AG04449 (cell line): Measurements from ENCODE around the gene SLC37A1.

ENCODE experiments used
- CTCF ChIA-PET: fragments of 350-600 bp; formaldehyde crosslinking; extraction: SDS; loops from one replicate; lab custom pipeline; 2021; ENCODE audit warnings: antibody characterized with exemption; lab: Yijun Ruan, JAX
- POLR2A ChIA-PET: fragments of 400-600, 350-600 bp; formaldehyde crosslinking; extraction: SDS; loops from one replicate; lab custom pipeline; 2020; ENCODE audit warnings: antibody characterized with exemption, inconsistent platforms; lab: Yijun Ruan, JAX
- DNase-seq: peaks from one replicate; pipeline ENCODE4 v3.0.0-alpha.2; 2010; ENCODE audit warnings: low read depth, low spot score
- H3K4me3 ChIP-seq: 2 replicates; pipeline ENCODE4 v1.5.1; 2011; ENCODE audit warnings: low read depth, mild to moderate bottlenecking, control low read depth, low read length
- CTCF ChIP-seq: IDR thresholded peaks from one replicate; pipeline ENCODE4 v1.5.1; 2011; ENCODE audit warnings: mild to moderate bottlenecking, moderate library complexity, low read length, control low read depth, inconsistent platforms; ENCODE audit not compliant: insufficient read depth; ENCODE audit errors: missing control alignments

Gene SLC37A1

GRCh38 chr21:42476388-42477331 lies 37.0 kb upstream of the SLC37A1 start:
- POLR2A ChIA-PET, result no interaction called here
- no peak for TF ChIP-seq CTCF
- no peak overlapping the region for H3K4me3 ChIP-seq
- CTCF ChIA-PET, result no interaction called here
- no peak for DNase-seq

GRCh38 chr21:42478504-42478903 lies 35.1 kb upstream of the SLC37A1 start:
- POLR2A ChIA-PET, result no interaction called here

GRCh38 chr21:42479582-42479981 lies 34.1 kb upstream of the SLC37A1 start:
- TF ChIP-seq CTCF, result no peak
- H3K4me3 ChIP-seq, result no peak overlapping the region
- CTCF ChIA-PET, result no interaction called here
- no peak for DNase-seq
- POLR2A ChIA-PET, result no interaction called here

More at GRCh38 chr21:42478504-42478903, 35.1 kb upstream of the SLC37A1 start:
- no peak for TF ChIP-seq CTCF
- DNase-seq, result no peak
- CTCF ChIA-PET, result no interaction called here
- H3K4me3 ChIP-seq, result no peak overlapping the region

GRCh38 chr21:42480736-42481135 lies 32.9 kb upstream of the SLC37A1 start:
- H3K4me3 ChIP-seq, result no peak overlapping the region

GRCh38 chr21:42481169-42481568 lies 32.5 kb upstream of the SLC37A1 start:
- no peak overlapping the region for H3K4me3 ChIP-seq
- ChIA-PET POLR2A (no interaction called here), CTCF (interaction anchor here (0.6 kb wide), 1 partner anchor 548 kb away, joined by 3 read pairs; no protein-coding TSS in a partner anchor)
- DNase-seq, result no peak
- TF ChIP-seq CTCF, result no peak

More at GRCh38 chr21:42480736-42481135, 32.9 kb upstream of the SLC37A1 start:
- CTCF ChIA-PET, result no interaction called here
- TF ChIP-seq CTCF, result no peak
- DNase-seq, result no peak
- POLR2A ChIA-PET, result no interaction called here

- TF ChIP-seq CTCF, result no peak
- no peak for DNase-seq
- ChIA-PET CTCF (interaction anchor here (0.9 kb wide), 1 partner anchor 263 kb away, joined by 3 read pairs; no protein-coding TSS in a partner anchor), POLR2A (no interaction called here)
- no peak overlapping the region for H3K4me3 ChIP-seq
Measured at GRCh38 chr21:42484966-42485365, 28.7 kb upstream of the SLC37A1 start.
